H1 (cell line): ENCODE data around the gene ANXA2R. TPM values are rescaled to one million over a fixed set of nuclear protein-coding genes. Genes with fewer than 3 reads are reported as not detected.

Source experiments
- CTCF ChIA-PET: fragments of 300-600 bp; sonication (Branson Sonifier 250); formaldehyde crosslinking; loops from one replicate; lab custom pipeline; 2021; ENCODE audit not compliant: partially characterized antibody; lab: Charles Lee
- POLR2A ChIA-PET: fragments of 300-600 bp; sonication (Branson Sonifier 250); formaldehyde crosslinking; loops from one replicate; lab custom pipeline; 2021; ENCODE audit warnings: inconsistent platforms; ENCODE audit not compliant: partially characterized antibody; lab: Charles Lee
- DNase-seq, 2 experiments: peaks; one replicate each; pipeline versions ENCODE4 v3.0.0 to v3.0.0-alpha.2; 2010 to 2022; ENCODE audit warnings: low spot score in 2 of 2, low read depth in 1 of 2, mixed read lengths in 1 of 2
- FAIRE-seq: peaks from 2 replicates; lab custom pipeline; 2011; peaks lifted over from hg19 to GRCh38; lab: Jason Lieb, UNC
- H2AFZ ChIP-seq: 2 replicates; pipeline ENCODE4 v1.8.1; 2012; ENCODE audit warnings: low read length, inconsistent platforms
- H2AK5ac ChIP-seq: 2 replicates; pipeline ENCODE4 v1.6.1; 2013; ENCODE audit warnings: low read depth, low read length
- H2BK120ac ChIP-seq: replicated peaks from 2 replicates; pipeline ENCODE3; 2013; ENCODE audit warnings: low read depth, low read length, inconsistent platforms
- H2BK12ac ChIP-seq: 2 replicates; pipeline ENCODE4 v1.6.1; 2013; ENCODE audit warnings: low read depth, low read length
- H2BK15ac ChIP-seq: 2 replicates; pipeline ENCODE4 v1.6.1; 2013; ENCODE audit warnings: low read length
- H2BK20ac ChIP-seq: 2 replicates; pipeline ENCODE4 v1.6.1; 2013; ENCODE audit warnings: low read length
- H2BK5ac ChIP-seq: 2 replicates; pipeline ENCODE4 v1.6.1; 2013; ENCODE audit warnings: low read depth, low read length
- H3K14ac ChIP-seq: 2 replicates; pipeline ENCODE4 v1.6.1; 2013; ENCODE audit warnings: inconsistent platforms; ENCODE audit not compliant: insufficient read length
- H3K18ac ChIP-seq: 2 replicates; pipeline ENCODE4 v1.6.1; 2013; ENCODE audit warnings: low read length; ENCODE audit errors: extremely low read depth
- H3K23ac ChIP-seq: 2 replicates; pipeline ENCODE4 v1.6.1; 2013; ENCODE audit warnings: inconsistent platforms; ENCODE audit not compliant: insufficient read length
- H3K23me2 ChIP-seq: 2 replicates; pipeline ENCODE4 v1.6.1; 2013; ENCODE audit warnings: low read depth, low read length
- H3K27ac ChIP-seq: 2 replicates; pipeline ENCODE4 v1.6.1; 2011; ENCODE audit warnings: low read depth, low read length, inconsistent platforms
- H3K27me3 ChIP-seq, 4 experiments: replicated peaks in 1 of 4; 1 replicate in 1 of 4; 2 replicates in 3 of 4; pipeline versions ENCODE4 v1.6.1 to v1.8.1; 2011 to 2013; ENCODE audit warnings: low read length in 3 of 4, mild to moderate bottlenecking in 3 of 4, inconsistent platforms in 2 of 4, mixed read lengths in 2 of 4, moderate library complexity in 1 of 4; ENCODE audit not compliant: control insufficient read depth in 3 of 4, insufficient read depth in 3 of 4; ENCODE audit errors: extremely low read depth in 1 of 4
- H3K36me3 ChIP-seq, 4 experiments: 2 replicates each; pipeline versions ENCODE4 v1.6.1 to v1.8.1; 2011 to 2013; ENCODE audit warnings: mild to moderate bottlenecking in 4 of 4, low read length in 3 of 4, moderate library complexity in 2 of 4, control low read depth in 1 of 4, inconsistent platforms in 1 of 4; ENCODE audit not compliant: insufficient read depth in 4 of 4, control insufficient read depth in 2 of 4
- H3K4ac ChIP-seq: replicated peaks from 2 replicates; pipeline ENCODE3; 2013; ENCODE audit warnings: low read length, low read depth, mixed read lengths, inconsistent platforms; ENCODE audit not compliant: insufficient read length
- H3K4me1 ChIP-seq, 4 experiments: replicated peaks in 1 of 4; 1 replicate in 1 of 4; 2 replicates in 3 of 4; pipeline versions ENCODE4 v1.6.1 to v1.8.1; 2011 to 2013; ENCODE audit warnings: low read length in 3 of 4, inconsistent platforms in 2 of 4, mixed read lengths in 1 of 4; ENCODE audit not compliant: insufficient read depth in 4 of 4, control insufficient read depth in 3 of 4
- H3K4me2 ChIP-seq, 2 experiments: 2 replicates each; pipeline versions ENCODE4 v1.6.1 to v1.8.1; 2011 to 2013; ENCODE audit warnings: low read depth in 2 of 2, low read length in 2 of 2, control low read depth in 1 of 2, inconsistent platforms in 1 of 2, mild to moderate bottlenecking in 1 of 2; ENCODE audit not compliant: insufficient read depth in 1 of 2
- H3K4me3 ChIP-seq, 4 experiments: fragments of 200-600, 300-600 bp in 1 of 4; sonication (generic), shearing (Covaris generic), sonication (Bioruptor Twin) in 1 of 4; 2 replicates each; pipeline versions ENCODE4 v1.5.1 to v1.8.1; 2011 to 2016; ENCODE audit warnings: low read length in 4 of 4, low read depth in 3 of 4, control low read depth in 2 of 4, inconsistent platforms in 2 of 4, mild to moderate bottlenecking in 2 of 4, mixed read lengths in 1 of 4, moderate library complexity in 1 of 4; ENCODE audit not compliant: insufficient read depth in 2 of 4; ENCODE audit errors: extremely low read depth in 1 of 4
- H3K56ac ChIP-seq: replicated peaks from 2 replicates; pipeline ENCODE3; 2013; ENCODE audit warnings: low read depth, mild to moderate bottlenecking, mixed read lengths, low read length, inconsistent platforms; ENCODE audit not compliant: insufficient read length
- H3K79me1 ChIP-seq: 2 replicates; pipeline ENCODE4 v1.6.1; 2013; ENCODE audit warnings: low read depth, low read length, control low read depth
- H3K79me2 ChIP-seq, 2 experiments: 2 replicates each; pipeline versions ENCODE4 v1.6.1 to v1.8.1; 2012 to 2013; ENCODE audit warnings: low read length in 2 of 2, mild to moderate bottlenecking in 2 of 2, inconsistent platforms in 1 of 2; ENCODE audit not compliant: insufficient read depth in 2 of 2, control insufficient read depth in 1 of 2
- H3K9ac ChIP-seq, 4 experiments: replicated peaks in 1 of 4; 1 replicate in 1 of 4; 2 replicates in 3 of 4; pipeline versions ENCODE4 v1.6.1 to v1.8.1; 2011 to 2013; ENCODE audit warnings: low read depth in 3 of 4, low read length in 3 of 4, control low read depth in 2 of 4, mild to moderate bottlenecking in 2 of 4, moderate library complexity in 2 of 4, inconsistent platforms in 1 of 4; ENCODE audit errors: extremely low read depth in 1 of 4
- H3K9me3 ChIP-seq, 2 experiments: 2 replicates each; pipeline versions ENCODE4 v1.6.1 to v1.8.1; 2012 to 2013; ENCODE audit warnings: mild to moderate bottlenecking in 2 of 2, moderate library complexity in 2 of 2, control low read depth in 1 of 2, inconsistent platforms in 1 of 2, low read depth in 1 of 2, low read length in 1 of 2, mixed read lengths in 1 of 2; ENCODE audit not compliant: insufficient read depth in 2 of 2
- H4K20me1 ChIP-seq, 2 experiments: replicated peaks in 1 of 2; 2 replicates each; pipeline versions ENCODE3 to v1.8.1; 2011 to 2013; ENCODE audit warnings: inconsistent platforms in 2 of 2, low read length in 2 of 2, mild to moderate bottlenecking in 1 of 2; ENCODE audit not compliant: insufficient read depth in 2 of 2, control insufficient read depth in 1 of 2
- H4K5ac ChIP-seq: 2 replicates; pipeline ENCODE4 v1.6.1; 2013; ENCODE audit warnings: low read length, low read depth, mixed read lengths, inconsistent platforms; ENCODE audit not compliant: insufficient read length
- H4K8ac ChIP-seq: 2 replicates; pipeline ENCODE4 v1.8.0; 2013; ENCODE audit warnings: mild to moderate bottlenecking, moderate library complexity, low read length, inconsistent platforms; ENCODE audit not compliant: insufficient read depth; ENCODE audit errors: extremely low read depth
- H4K91ac ChIP-seq: replicated peaks from 2 replicates; pipeline ENCODE3; 2013; ENCODE audit warnings: low read length, mixed read lengths, inconsistent platforms; ENCODE audit not compliant: insufficient read length
- ASH2L ChIP-seq: fragments of 200-600, 300-600 bp; sonication (generic); IDR thresholded peaks from one replicate; pipeline ENCODE4 v1.7.1; 2017; ENCODE audit warnings: low read length
- CEBPB ChIP-seq: IDR thresholded peaks from 2 replicates; pipeline ENCODE4 v1.6.1; 2012; ENCODE audit warnings: low read depth, low read length
- CTBP2 ChIP-seq: IDR thresholded peaks from 2 replicates; pipeline ENCODE4 v1.7.0; 2011; ENCODE audit warnings: borderline replicate concordance, mild to moderate bottlenecking, moderate library complexity, mixed read lengths, low read length; ENCODE audit not compliant: insufficient read depth, insufficient read length
- E2F6 ChIP-seq: IDR thresholded peaks from 2 replicates; pipeline ENCODE4 v1.6.1; 2012; ENCODE audit warnings: inconsistent platforms
- EZH2 ChIP-seq: fragments of 200-600 bp; sonication (generic); IDR thresholded peaks from 2 replicates; pipeline ENCODE4 v1.7.1; 2012; ENCODE audit warnings: low read depth, mild to moderate bottlenecking, moderate library complexity, low read length, inconsistent platforms; ENCODE audit not compliant: severe bottlenecking
- RNF2 ChIP-seq: fragments of 200-900, 300-1000 bp; sonication (generic); IDR thresholded peaks from 2 replicates; pipeline ENCODE4 v1.7.1; 2016; ENCODE audit warnings: borderline replicate concordance, low read depth, mild to moderate bottlenecking, antibody characterized with exemption, low read length; ENCODE audit not compliant: poor library complexity, severe bottlenecking; ENCODE audit errors: missing control alignments
- SAP30 ChIP-seq: fragments of 300-600 bp; sonication (generic); IDR thresholded peaks from 2 replicates; pipeline ENCODE4 v1.7.1; 2012; ENCODE audit warnings: low read length, moderate library complexity, mild to moderate bottlenecking, inconsistent platforms; ENCODE audit not compliant: insufficient read depth, insufficient replicate concordance
- SIN3A ChIP-seq, 2 experiments: IDR thresholded peaks in 1 of 2; conservative IDR thresholded peaks in 1 of 2; 2 replicates each; pipeline ENCODE4 v1.6.1; 2011 to 2012; ENCODE audit warnings: low read length in 2 of 2, improper control_type of control experiment in 1 of 2, low read depth in 1 of 2, mild to moderate bottlenecking in 1 of 2
- SP1 ChIP-seq: IDR thresholded peaks from 2 replicates; pipeline ENCODE4 v1.6.1; 2011; ENCODE audit warnings: low read depth, low read length
- whole genome bisulfite sequencing, 2 experiments: shearing (Covaris generic) in 1 of 2; methylation state at CpG; one replicate each; pipeline versions ENCODE4 v1.1.6 to v1.1.7; 2013 to 2015; ENCODE audit warnings: low lambda C conversion rate in 2 of 2, mixed read lengths in 2 of 2, inconsistent platforms in 1 of 2, low coverage in 1 of 2, missing lambda C conversion rate in 1 of 2; ENCODE audit not compliant: insufficient replicate concordance in 2 of 2, insufficient coverage in 1 of 2, insufficient read length in 1 of 2; ENCODE audit errors: extremely low coverage in 1 of 2, missing lambda C conversion rate in 1 of 2; 5-methylcytosine and 5-hydroxymethylcytosine counted together
- polyA plus RNA-seq, 7 experiments: library from polyadenylated mRNA; depleted of rRNA in 3 of 7; stranded (reverse) in 5 of 7; unstranded in 2 of 7; fragments of >200 nt in 5 of 7; fragments of 200-250 nt in 2 of 7; gene quantifications; 1 replicate in 5 of 7; 2 replicates in 1 of 7; 4 replicates in 1 of 7; pipeline versions ENCODE4 v1.2.1 to v1.2.3, GENCODE V29; 2011 to 2013; ENCODE audit warnings: missing spikeins in 2 of 7, mixed read lengths in 2 of 7
- total RNA-seq: library from RNA; stranded (reverse); fragmentation: NEBNext Ultra II Directional; extraction: Animal tissue kit (Norgen Biotek cat#: 25700); gene quantifications from 2 replicates; pipeline ENCODE4 v1.2.1, GENCODE V29; 2021

Gene ANXA2R
- total and polyA plus RNA-seq, 2 of the 8 experiments (the other 6 are each of a cell fraction or from before 2014, with no cell fraction given) = 0.08 to 0.17 TPM

DNA sequence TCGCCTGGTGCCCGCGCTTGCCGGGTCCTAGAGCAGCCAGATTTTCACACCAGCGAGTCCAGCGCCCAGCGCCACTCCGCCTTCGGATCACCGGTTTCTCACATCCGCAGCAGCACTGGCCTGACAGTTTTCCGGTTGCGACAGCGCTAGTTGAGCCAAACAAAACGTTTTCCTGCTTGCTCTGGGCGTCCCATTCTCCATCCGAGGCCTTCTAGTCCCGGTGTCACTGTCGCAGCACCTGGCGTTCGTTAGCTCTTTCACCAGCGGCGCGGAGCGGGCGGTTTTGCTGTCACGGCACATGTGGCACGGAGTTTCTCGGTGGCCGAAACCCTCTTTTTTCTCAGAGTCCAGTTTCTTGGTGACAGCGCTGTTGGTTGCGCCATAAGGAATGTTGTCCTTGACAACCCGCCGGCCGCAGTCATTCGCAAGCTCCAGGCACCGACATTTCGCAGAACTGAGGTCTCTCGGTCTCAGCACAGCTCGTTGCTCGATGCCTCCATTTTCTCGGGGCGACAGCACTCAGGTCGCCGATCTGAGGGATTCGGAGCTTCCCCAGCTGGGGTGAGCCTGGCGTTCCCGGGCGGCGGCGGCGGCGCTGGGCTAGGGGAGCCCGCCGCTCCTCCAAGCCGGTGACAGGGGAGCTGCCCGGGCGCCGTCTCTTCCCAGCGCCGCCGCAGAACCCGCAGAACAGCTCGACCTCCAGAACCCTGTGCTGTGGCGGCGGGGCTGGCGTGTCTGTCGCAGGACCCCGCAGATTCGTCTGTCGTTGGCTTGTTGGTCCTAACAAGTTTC, 47.8 kb downstream of the ANXA2R start:
- no peak for FAIRE-seq
- POLR2A ChIA-PET = interaction anchor here (0.9 to 1.3 kb wide), 4 partner anchors 10 to 71 kb away, joined by 3 read pairs; no protein-coding TSS in a partner anchor
- no peak for TF ChIP-seq SP1
- peak; percentile 100 for TF ChIP-seq EZH2
- TF ChIP-seq ASH2L = peak; percentile 36
- no peak for TF ChIP-seq SAP30
- TF ChIP-seq RNF2 = peak; percentile 90
- TF ChIP-seq CTBP2 = peak; percentile 34
- peak; percentile 24; the same call in 1 of the 2 replicates for TF ChIP-seq E2F6
- TF ChIP-seq SIN3A (conservative IDR thresholded peaks at IDR 0.05 in 1 of 2, IDR thresholded peaks at IDR 0.05 in 1 of 2; ENCODE audit: low read depth in 1 of 2, low read length in 2 of 2) = peak in 1 of 2 experiments; percentile 71; a peak in 2 of 4 replicates
- 0 out of 2 replicates have a peak, but pooled peaks have one; percentile 58 for TF ChIP-seq CEBPB

More for the DNA sequence above, 47.8 kb downstream of the ANXA2R start:
- H3K23me2 ChIP-seq = peaks cover 6% of the 10 kb centered on the region; the same call in 1 of the 2 replicates
- CTCF ChIA-PET = interaction anchor here (0.7 to 2.1 kb wide), 9 partner anchors 10 to 98 kb away, joined by 3 to 7 read pairs (median 4); no protein-coding TSS in a partner anchor
- no peak overlapping the region for H3K4ac ChIP-seq
- DNase-seq = peak in 1 of 2 experiments; percentile 73
- H2AFZ ChIP-seq = no peak overlapping the region
- no peak overlapping the region; the same call in 1 of the 2 replicates for H4K8ac ChIP-seq
- H4K20me1 ChIP-seq = peaks cover 3 to 8% of the 10 kb centered on the region in 2 experiments
- H2BK120ac ChIP-seq = no peak overlapping the region
- peak overlapping the region; percentile 72 to 83 for H3K4me2 ChIP-seq
- H2AK5ac ChIP-seq = no peak overlapping the region
- H3K79me2 ChIP-seq = no peaks in the 10 kb centered on the region
- no peaks in the 10 kb centered on the region; a peak in 1 of 8 replicates for H3K36me3 ChIP-seq
- peak overlapping the region; percentile 25 to 51 (median 30); a peak in 6 of 8 replicates for H3K4me3 ChIP-seq
- no peak overlapping the region for H4K91ac ChIP-seq
- no peak overlapping the region for H2BK20ac ChIP-seq
- H3K27ac ChIP-seq = no peak overlapping the region
- no peak overlapping the region for H3K56ac ChIP-seq
- no peak overlapping the region for H3K14ac ChIP-seq
- H3K4me1 ChIP-seq = peaks cover 3 to 7% (median 4%) of the 10 kb centered on the region in 4 experiments
- H2BK15ac ChIP-seq = no peak overlapping the region
- 3% methylated on average over 68 of the region's 71 CpGs; no CpG with 5 or more reads in 1 of the 2 experiments for WGBS, 2 experiments
- no peak overlapping the region for H2BK5ac ChIP-seq
- no peak overlapping the region for H3K9ac ChIP-seq
- peaks cover 63 to 81% (median 72%) of the 10 kb centered on the region in 4 experiments for H3K27me3 ChIP-seq
- H2BK12ac ChIP-seq = no peak overlapping the region
- H3K79me1 ChIP-seq = no peaks in the 10 kb centered on the region
- no peak overlapping the region for H4K5ac ChIP-seq
- no peak overlapping the region; the same call in 1 of the 2 replicates for H3K18ac ChIP-seq
- H3K9me3 ChIP-seq = peaks cover 0 to 12% of the 10 kb centered on the region in 2 experiments; a peak in 2 of 4 replicates
- H3K23ac ChIP-seq = no peak overlapping the region
